DOHH2 (cell line): ENCODE measurements around the gene EEF2KMT.
A peak's percentile ranks its signal among the peaks of the same experiment; 100 is the strongest.

Source experiments
- H3F3A ChIP-seq: fragments of 200-600 bp; sonication (generic), shearing (Covaris generic); 2 replicates; pipeline ENCODE4 v1.6.0; 2016; ENCODE audit warnings: antibody characterized with exemption, mild to moderate bottlenecking; ENCODE audit not compliant: control insufficient read depth, insufficient read depth
- H3K27ac ChIP-seq: fragments of 200-600 bp; sonication (generic); 2 replicates; pipeline ENCODE4 v1.5.1; 2014; ENCODE audit warnings: low read depth, mild to moderate bottlenecking, low read length, moderate library complexity
- H3K27me3 ChIP-seq: fragments of 200-600 bp; sonication (generic); 2 replicates; pipeline ENCODE4 v1.6.1; 2014; ENCODE audit warnings: mild to moderate bottlenecking, low read length, mixed read lengths; ENCODE audit not compliant: control insufficient read depth
- H3K36me3 ChIP-seq: fragments of 200-600 bp; sonication (generic); 2 replicates; pipeline ENCODE4 v1.6.1; 2014; ENCODE audit warnings: mild to moderate bottlenecking, low read length, moderate library complexity, mixed read lengths; ENCODE audit not compliant: control insufficient read depth
- H3K4me1 ChIP-seq: fragments of 200-600 bp; sonication (generic); 2 replicates; pipeline ENCODE4 v1.6.1; 2014; ENCODE audit warnings: mild to moderate bottlenecking, low read length, mixed read lengths; ENCODE audit not compliant: control insufficient read depth
- H3K4me2 ChIP-seq: fragments of 200-600 bp; sonication (generic); 2 replicates; pipeline ENCODE4 v1.6.0; 2014; ENCODE audit warnings: mild to moderate bottlenecking, low read length, moderate library complexity
- H3K4me3 ChIP-seq: fragments of 200-600 bp; sonication (generic); 2 replicates; pipeline ENCODE4 v1.5.1; 2014; ENCODE audit warnings: mild to moderate bottlenecking, low read length, mixed read lengths
- H3K79me2 ChIP-seq: fragments of 200-600 bp; sonication (generic); 2 replicates; pipeline ENCODE4 v1.6.1; 2014; ENCODE audit warnings: mild to moderate bottlenecking, low read length, mixed read lengths; ENCODE audit not compliant: control insufficient read depth
- H3K9me2 ChIP-seq: fragments of 200-600 bp; sonication (generic); replicated peaks from 2 replicates; pipeline ENCODE4 v1.6.1; 2014; ENCODE audit warnings: mild to moderate bottlenecking, low read length, mixed read lengths; ENCODE audit not compliant: control insufficient read depth
- H3K9me3 ChIP-seq: fragments of 200-600 bp; sonication (generic); 2 replicates; pipeline ENCODE4 v1.6.1; 2014; ENCODE audit warnings: antibody characterized with exemption, low read length, mixed read lengths; ENCODE audit not compliant: control insufficient read depth, insufficient read depth
- H4K20me1 ChIP-seq: fragments of 200-600 bp; sonication (generic); 2 replicates; pipeline ENCODE4 v1.6.0; 2014; ENCODE audit warnings: low read depth, mild to moderate bottlenecking, antibody characterized with exemption, low read length, moderate library complexity; ENCODE audit not compliant: control insufficient read depth, insufficient read depth
- EZH2phosphoT487 ChIP-seq: fragments of 200-600 bp; sonication (generic); IDR thresholded peaks from 2 replicates; pipeline ENCODE4 v1.6.1; 2017; ENCODE audit warnings: borderline replicate concordance, mild to moderate bottlenecking, antibody characterized with exemption, low read length, moderate library complexity, mixed read lengths
- TF ChIP-seq, protein P1 (sequence below): fragments of 200-600 bp; sonication (generic); IDR thresholded peaks from one replicate; pipeline ENCODE4 v1.5.1; 2014; ENCODE audit warnings: antibody characterized with exemption, mild to moderate bottlenecking, low read depth, low read length; ENCODE audit not compliant: poor library complexity, severe bottlenecking

EEF2KMT gene

DNA sequence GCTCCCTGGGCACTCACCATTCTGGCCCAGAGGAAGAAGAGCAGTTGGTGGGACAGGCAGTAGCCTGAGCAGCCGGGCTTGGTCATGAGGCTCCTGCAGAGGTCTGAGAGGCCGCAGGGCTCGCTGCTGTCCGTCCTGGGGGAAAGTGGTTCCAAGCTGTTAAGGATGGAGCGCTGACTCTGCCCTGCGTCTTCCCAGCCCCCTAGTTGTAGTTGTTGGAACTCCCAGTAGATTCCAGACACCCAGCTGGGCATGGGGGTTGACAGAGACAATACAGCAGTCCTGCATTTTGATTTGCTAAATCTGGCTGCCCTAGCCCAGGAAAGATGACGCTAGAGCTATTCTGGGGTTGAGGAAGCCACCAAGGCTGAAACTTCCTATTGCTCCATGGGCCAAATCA lies 39.1 kb downstream of the EEF2KMT start:
- no peaks in the 10 kb centered on the region for H3K4me1 ChIP-seq
- no peak overlapping the region for H3K27ac ChIP-seq
- no peaks in the 10 kb centered on the region for H3F3A ChIP-seq
- H3K79me2 ChIP-seq, result no peaks in the 10 kb centered on the region
- no peak overlapping the region for H3K4me3 ChIP-seq
- H3K36me3 ChIP-seq, result no peaks in the 10 kb centered on the region
- H4K20me1 ChIP-seq, result no peaks in the 10 kb centered on the region
- no peaks in the 10 kb centered on the region for H3K9me2 ChIP-seq
- TF ChIP-seq, protein P1, sequence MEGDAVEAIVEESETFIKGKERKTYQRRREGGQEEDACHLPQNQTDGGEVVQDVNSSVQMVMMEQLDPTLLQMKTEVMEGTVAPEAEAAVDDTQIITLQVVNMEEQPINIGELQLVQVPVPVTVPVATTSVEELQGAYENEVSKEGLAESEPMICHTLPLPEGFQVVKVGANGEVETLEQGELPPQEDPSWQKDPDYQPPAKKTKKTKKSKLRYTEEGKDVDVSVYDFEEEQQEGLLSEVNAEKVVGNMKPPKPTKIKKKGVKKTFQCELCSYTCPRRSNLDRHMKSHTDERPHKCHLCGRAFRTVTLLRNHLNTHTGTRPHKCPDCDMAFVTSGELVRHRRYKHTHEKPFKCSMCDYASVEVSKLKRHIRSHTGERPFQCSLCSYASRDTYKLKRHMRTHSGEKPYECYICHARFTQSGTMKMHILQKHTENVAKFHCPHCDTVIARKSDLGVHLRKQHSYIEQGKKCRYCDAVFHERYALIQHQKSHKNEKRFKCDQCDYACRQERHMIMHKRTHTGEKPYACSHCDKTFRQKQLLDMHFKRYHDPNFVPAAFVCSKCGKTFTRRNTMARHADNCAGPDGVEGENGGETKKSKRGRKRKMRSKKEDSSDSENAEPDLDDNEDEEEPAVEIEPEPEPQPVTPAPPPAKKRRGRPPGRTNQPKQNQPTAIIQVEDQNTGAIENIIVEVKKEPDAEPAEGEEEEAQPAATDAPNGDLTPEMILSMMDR, result no peak
- no peak for TF ChIP-seq EZH2phosphoT487
- no peak overlapping the region for H3K4me2 ChIP-seq
- H3K9me3 ChIP-seq, result no peaks in the 10 kb centered on the region
- peaks cover 5% of the 10 kb centered on the region; the same call in 1 of the 2 replicates for H3K27me3 ChIP-seq

DNA sequence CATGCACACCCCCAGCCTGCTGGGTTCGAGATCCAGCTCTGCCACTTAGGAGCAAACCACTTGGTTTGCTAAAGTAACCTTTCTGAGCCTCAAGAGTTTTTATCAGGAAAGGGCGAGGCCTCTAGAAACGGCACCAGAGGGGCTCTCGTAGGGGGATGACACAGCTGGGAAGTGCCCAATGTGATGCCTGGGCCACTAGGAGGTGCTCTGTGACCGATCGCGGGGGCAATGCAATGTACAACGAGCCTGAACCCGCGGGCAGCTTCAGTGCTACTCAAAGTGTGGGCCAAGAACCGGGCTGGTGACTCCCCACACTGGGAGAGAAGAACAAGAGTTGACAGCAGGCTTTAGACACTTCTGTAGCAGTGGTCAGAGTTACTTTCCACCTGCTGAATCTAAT lies 41.2 kb downstream of the EEF2KMT start:
- Histone ChIP-seq H3K79me2 (no peaks in the 10 kb centered on the region), H3K9me3 (no peaks in the 10 kb centered on the region), H3K27me3 (no peaks in the 10 kb centered on the region), H3K4me1 (no peaks in the 10 kb centered on the region), H4K20me1 (no peaks in the 10 kb centered on the region), H3K36me3 (no peaks in the 10 kb centered on the region), H3K4me3 (no peak overlapping the region), H3K9me2 (no peaks in the 10 kb centered on the region), H3K4me2 (no peak overlapping the region), H3K27ac (no peak overlapping the region), H3F3A (no peaks in the 10 kb centered on the region)
- TF ChIP-seq, protein P1, result peak; percentile 81
- no peak for TF ChIP-seq EZH2phosphoT487

DNA sequence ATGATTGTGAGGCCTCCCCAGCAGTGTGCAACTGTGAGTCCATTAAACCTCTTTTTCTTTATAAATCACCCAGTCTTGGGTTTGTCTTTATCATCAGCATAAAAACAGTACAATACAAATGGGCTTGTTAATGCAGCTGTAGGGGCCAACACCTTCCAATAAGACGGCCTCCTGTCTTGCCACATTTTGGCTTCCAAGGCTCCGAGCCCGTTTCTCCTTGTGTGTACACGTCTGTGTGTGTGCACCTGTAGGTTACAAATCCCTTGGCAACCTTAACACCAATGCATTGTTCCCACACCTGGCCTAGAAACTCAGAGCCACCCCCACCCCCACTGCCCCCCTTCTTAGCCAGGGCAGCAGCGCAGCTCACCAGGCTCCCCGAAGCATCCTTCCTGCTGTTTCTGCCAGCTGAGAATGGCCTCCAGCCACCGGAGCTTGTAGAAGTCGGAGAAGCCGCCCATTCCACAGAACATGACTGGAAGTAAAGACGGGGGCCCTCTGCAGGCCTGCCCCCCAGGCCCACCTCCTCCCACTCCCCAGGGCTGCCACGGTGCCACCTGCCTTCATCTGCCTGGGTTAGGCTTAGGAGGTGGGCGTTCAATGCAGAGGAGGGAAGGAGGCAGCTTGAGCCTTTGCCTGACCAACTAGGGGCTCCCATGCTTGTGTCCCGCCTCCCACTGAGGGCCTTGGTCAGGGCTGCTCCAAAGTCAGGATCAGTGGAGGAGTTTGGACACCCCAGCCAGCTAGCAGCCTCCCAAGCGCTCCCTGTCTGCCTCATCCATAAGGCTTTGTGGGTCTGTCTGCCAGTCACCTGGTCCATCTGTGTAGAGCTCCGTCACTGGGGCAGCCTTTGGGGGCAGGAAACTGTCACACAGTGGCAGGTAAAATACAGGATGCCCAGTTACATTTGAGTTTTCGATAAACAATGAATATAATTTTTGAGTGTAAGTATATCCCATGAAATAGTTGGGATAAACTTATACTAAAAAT lies 42.4 kb downstream of the EEF2KMT start:
- H3K4me2 ChIP-seq, result no peak overlapping the region
- H3K27me3 ChIP-seq, result peaks cover 2% of the 10 kb centered on the region; the same call in 1 of the 2 replicates
- H3K27ac ChIP-seq, result no peak overlapping the region
- no peaks in the 10 kb centered on the region for H3K79me2 ChIP-seq
- no peaks in the 10 kb centered on the region for H3K9me2 ChIP-seq
- no peaks in the 10 kb centered on the region for H3K9me3 ChIP-seq
- H3K4me3 ChIP-seq, result no peak overlapping the region
- TF ChIP-seq, protein P1, result no peak
- no peak for TF ChIP-seq EZH2phosphoT487
- H4K20me1 ChIP-seq, result no peaks in the 10 kb centered on the region
- no peaks in the 10 kb centered on the region for H3F3A ChIP-seq
- H3K4me1 ChIP-seq, result no peaks in the 10 kb centered on the region
- H3K36me3 ChIP-seq, result no peaks in the 10 kb centered on the region
